ENCODE measurements around the gene PRRC2B.

PRRC2B gene

GRCh38 chr9:131432597-131433301 lies 38.9 kb downstream of the PRRC2B start:
- no peak for DNase-seq (ENCODE audit: low spot score in 2 of 2)
- Mint-ChIP-seq H3K4me3 (no peak overlapping the region), H3K36me3 (peaks cover 91% of the 10 kb centered on the region), H3K4me1 (peaks cover 29% of the 10 kb centered on the region), H3K27ac (peak overlapping the region; percentile 60), H3K9me3 (no peaks in the 10 kb centered on the region)
- ATAC-seq: no peak

DNA sequence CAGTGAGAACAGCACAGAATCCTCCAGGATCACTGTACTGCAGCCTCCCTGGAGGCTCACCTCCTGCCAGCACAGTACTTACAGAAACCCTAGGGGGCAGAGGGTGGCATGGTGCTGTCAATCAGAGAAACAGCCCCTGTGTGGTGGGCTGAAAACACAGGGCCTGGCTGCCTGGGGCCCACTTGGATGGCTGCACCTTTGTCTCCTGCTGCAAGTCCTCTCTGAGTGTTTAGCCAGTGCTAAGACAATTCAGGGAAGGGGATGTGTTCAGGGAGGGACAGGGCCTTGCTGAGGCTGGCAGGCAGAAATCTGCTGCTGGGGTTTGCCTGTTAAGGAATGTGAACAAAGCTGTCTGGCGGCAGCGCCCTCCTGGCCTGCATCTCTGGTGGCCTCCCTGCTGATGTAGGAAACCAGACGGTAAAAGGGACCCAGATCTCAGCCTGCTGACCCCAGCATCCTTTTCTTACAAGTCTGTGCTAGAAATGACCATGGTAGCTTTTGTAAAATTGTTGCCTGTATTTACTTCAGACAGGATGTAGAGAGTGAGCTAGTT lies 39.5 kb downstream of the PRRC2B start:
- H3K4me1 Mint-ChIP-seq: peaks cover 32% of the 10 kb centered on the region
- peak overlapping the region; percentile 60 for H3K27ac Mint-ChIP-seq
- no peak overlapping the region for H3K4me3 Mint-ChIP-seq
- ATAC-seq: no peak
- no peak for DNase-seq (ENCODE audit: low spot score in 2 of 2)
- no peaks in the 10 kb centered on the region for H3K9me3 Mint-ChIP-seq
- peaks cover 97% of the 10 kb centered on the region for H3K36me3 Mint-ChIP-seq

- Mint-ChIP-seq H3K9me3 (no peaks in the 10 kb centered on the region), H3K36me3 (peaks cover 100% of the 10 kb centered on the region), H3K4me3 (no peak overlapping the region), H3K4me1 (peaks cover 35% of the 10 kb centered on the region), H3K27ac (peak overlapping the region; percentile 32)
- ATAC-seq (no peak), DNase-seq (ENCODE audit: low spot score in 2 of 2) (no peak)
Measured at GRCh38 chr9:131434673-131435072, 40.8 kb downstream of the PRRC2B start.

DNA sequence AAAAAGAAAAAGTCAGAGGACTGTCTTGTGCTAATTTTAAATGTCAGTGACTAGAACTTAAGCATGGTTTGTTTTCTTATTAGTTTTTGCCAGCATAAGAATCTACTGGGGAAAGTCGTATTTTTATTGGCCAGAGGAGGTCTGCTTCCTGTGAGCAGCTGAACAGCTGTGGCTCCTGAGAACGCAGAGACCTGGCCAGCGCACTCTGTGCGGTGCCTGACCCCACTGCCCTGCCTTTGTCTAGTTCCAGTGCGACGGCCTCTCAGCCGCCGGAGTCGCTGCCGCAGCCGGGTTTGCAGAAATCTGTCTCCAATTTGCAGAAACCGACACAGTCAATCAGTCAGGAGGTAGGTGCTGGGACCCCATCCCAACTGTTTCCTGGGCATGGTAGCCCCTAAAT lies 42.5 kb downstream of the PRRC2B start:
- H3K9me3 Mint-ChIP-seq: no peaks in the 10 kb centered on the region
- no peak overlapping the region for H3K27ac Mint-ChIP-seq
- peaks cover 100% of the 10 kb centered on the region for H3K36me3 Mint-ChIP-seq
- DNase-seq (ENCODE audit: low spot score in 2 of 2): no peak
- peaks cover 44% of the 10 kb centered on the region for H3K4me1 Mint-ChIP-seq
- no peak for ATAC-seq
- no peak overlapping the region for H3K4me3 Mint-ChIP-seq

- DNase-seq (ENCODE audit: low spot score in 2 of 2): no peak
- ATAC-seq: no peak
- Mint-ChIP-seq H3K27ac (no peak overlapping the region), H3K4me1 (peaks cover 48% of the 10 kb centered on the region), H3K9me3 (no peaks in the 10 kb centered on the region), H3K4me3 (no peak overlapping the region), H3K36me3 (peaks cover 100% of the 10 kb centered on the region)
Measured at GRCh38 chr9:131436865-131437271, 43.0 kb downstream of the PRRC2B start.

DNA sequence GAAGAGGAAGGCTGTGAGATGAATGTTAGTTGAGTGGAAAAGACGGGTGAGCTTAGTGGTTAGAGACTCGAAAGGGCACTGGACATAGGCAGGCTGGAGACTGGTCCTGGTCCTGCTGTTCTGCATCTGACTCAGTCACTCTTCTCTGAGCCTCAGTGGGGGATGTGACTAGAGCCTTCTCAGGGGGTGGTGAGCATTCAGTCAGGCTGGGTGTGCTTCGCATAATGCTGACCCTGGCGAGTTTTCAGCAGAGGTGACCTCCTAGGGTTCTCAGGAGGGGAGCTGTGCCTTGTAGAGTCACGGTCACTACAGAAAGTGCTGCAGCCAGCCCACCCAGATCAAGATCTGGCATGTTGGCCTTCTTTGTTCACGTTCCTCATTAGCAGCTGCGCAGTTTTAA lies 44.3 kb downstream of the PRRC2B start:
- no peak for ATAC-seq
- H3K36me3 Mint-ChIP-seq: peaks cover 100% of the 10 kb centered on the region
- H3K4me3 Mint-ChIP-seq: no peak overlapping the region
- peaks cover 44% of the 10 kb centered on the region for H3K4me1 Mint-ChIP-seq
- no peak for DNase-seq (ENCODE audit: low spot score in 2 of 2)
- no peaks in the 10 kb centered on the region for H3K9me3 Mint-ChIP-seq
- peak overlapping the region; percentile 78 for H3K27ac Mint-ChIP-seq

DNA sequence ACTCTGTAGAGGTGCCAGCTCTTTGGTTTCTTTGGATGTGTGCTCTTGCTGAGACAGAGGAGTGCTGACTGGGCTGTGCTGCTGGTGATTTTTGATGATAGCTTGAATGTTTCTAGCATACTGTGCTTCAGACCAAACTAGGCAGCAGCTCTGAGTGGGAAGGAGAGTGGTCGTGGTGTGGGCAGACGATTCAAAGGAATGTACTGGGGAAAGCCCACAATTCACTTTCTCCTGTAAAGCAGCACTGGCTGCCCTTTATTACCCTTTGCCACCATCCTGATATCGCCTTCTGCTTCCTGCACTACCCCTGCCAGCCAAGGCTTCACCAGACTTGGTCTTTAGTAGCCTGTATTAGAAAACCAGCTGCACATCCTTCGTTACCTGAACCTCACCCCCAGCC lies 45.3 kb downstream of the PRRC2B start:
- ATAC-seq (no peak), DNase-seq (ENCODE audit: low spot score in 2 of 2) (no peak)
- H3K4me1 Mint-ChIP-seq: peaks cover 46% of the 10 kb centered on the region
- H3K4me3 Mint-ChIP-seq: no peak overlapping the region
- H3K9me3 Mint-ChIP-seq: no peaks in the 10 kb centered on the region
- H3K27ac Mint-ChIP-seq: peak overlapping the region; percentile 78
- H3K36me3 Mint-ChIP-seq: peaks cover 100% of the 10 kb centered on the region

- H3K36me3 Mint-ChIP-seq: peaks cover 100% of the 10 kb centered on the region
- H3K4me1 Mint-ChIP-seq: peaks cover 49% of the 10 kb centered on the region
- peak overlapping the region; percentile 60 for H3K27ac Mint-ChIP-seq
- H3K4me3 Mint-ChIP-seq: no peak overlapping the region
- no peaks in the 10 kb centered on the region for H3K9me3 Mint-ChIP-seq
- no peak for DNase-seq (ENCODE audit: low spot score in 2 of 2)
- peak; percentile 84 for ATAC-seq
Measured at GRCh38 chr9:131441441-131441840, 47.6 kb downstream of the PRRC2B start.

GRCh38 chr9:131442351-131442750 lies 48.5 kb downstream of the PRRC2B start:
- no peak overlapping the region for H3K4me3 Mint-ChIP-seq
- DNase-seq (ENCODE audit: low spot score in 2 of 2): no peak
- peaks cover 49% of the 10 kb centered on the region for H3K4me1 Mint-ChIP-seq
- H3K9me3 Mint-ChIP-seq: no peaks in the 10 kb centered on the region
- peaks cover 100% of the 10 kb centered on the region for H3K36me3 Mint-ChIP-seq
- no peak for ATAC-seq
- H3K27ac Mint-ChIP-seq: peak overlapping the region; percentile 60

GRCh38 chr9:131443648-131444047 lies 49.8 kb downstream of the PRRC2B start:
- no peak overlapping the region for H3K4me3 Mint-ChIP-seq
- no peak for ATAC-seq
- H3K9me3 Mint-ChIP-seq: no peaks in the 10 kb centered on the region
- H3K4me1 Mint-ChIP-seq: peaks cover 42% of the 10 kb centered on the region
- H3K27ac Mint-ChIP-seq: peak overlapping the region; percentile 56
- no peak for DNase-seq (ENCODE audit: low spot score in 2 of 2)
- peaks cover 100% of the 10 kb centered on the region for H3K36me3 Mint-ChIP-seq

DNA sequence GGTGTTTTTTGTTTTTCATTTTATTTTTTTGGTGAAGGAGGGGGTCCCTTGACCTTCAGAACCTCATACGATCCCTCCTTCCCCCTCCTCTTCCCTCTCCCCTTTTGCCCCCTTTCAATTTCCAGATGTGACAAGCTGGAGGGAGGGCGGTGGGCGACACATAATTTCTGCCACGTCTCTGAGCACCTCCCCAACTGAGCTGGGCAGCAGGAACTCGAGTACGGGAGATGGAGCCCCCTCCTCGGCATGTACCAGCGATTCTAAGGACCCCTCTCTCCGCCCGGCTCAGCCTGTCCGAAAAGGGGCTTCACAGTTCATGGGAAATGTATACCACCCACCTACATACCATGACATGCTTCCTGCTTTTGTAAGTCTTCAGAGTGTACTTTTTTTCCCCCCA lies 52.4 kb downstream of the PRRC2B start:
- Mint-ChIP-seq H3K27ac (peak overlapping the region; percentile 66), H3K36me3 (peaks cover 100% of the 10 kb centered on the region), H3K9me3 (no peaks in the 10 kb centered on the region), H3K4me3 (no peak overlapping the region), H3K4me1 (peaks cover 27% of the 10 kb centered on the region)
- no peak for ATAC-seq
- DNase-seq (ENCODE audit: low spot score in 2 of 2): no peak

- H3K9me3 Mint-ChIP-seq: no peaks in the 10 kb centered on the region
- H3K4me1 Mint-ChIP-seq: peaks cover 21% of the 10 kb centered on the region
- ATAC-seq (no peak), DNase-seq (ENCODE audit: low spot score in 2 of 2) (no peak)
- H3K27ac Mint-ChIP-seq: peak overlapping the region; percentile 66
- no peak overlapping the region for H3K4me3 Mint-ChIP-seq
- H3K36me3 Mint-ChIP-seq: peaks cover 100% of the 10 kb centered on the region
Measured at GRCh38 chr9:131447148-131447547, 53.3 kb downstream of the PRRC2B start.

DNA sequence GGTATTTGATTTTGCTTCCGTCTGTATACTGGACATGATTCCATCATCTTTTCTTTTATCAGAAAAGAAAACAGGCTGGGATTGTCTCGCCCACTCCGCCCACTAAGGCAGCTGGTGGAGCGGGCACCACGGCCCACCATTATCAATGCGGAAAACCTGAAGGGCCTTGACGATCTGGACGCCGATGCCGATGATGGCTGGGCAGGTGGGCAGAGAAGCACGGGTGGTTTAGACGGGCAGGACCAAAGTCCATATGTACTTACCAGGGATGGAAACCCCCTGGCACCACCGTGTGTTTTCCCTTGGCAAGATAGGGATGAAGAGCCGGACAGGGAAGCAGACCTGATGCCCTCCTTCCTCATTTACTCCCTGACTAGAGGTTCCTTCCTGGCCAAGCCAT lies 53.7 kb downstream of the PRRC2B start:
- ATAC-seq (no peak), DNase-seq (ENCODE audit: low spot score in 2 of 2) (no peak)
- no peak overlapping the region for H3K4me3 Mint-ChIP-seq
- H3K27ac Mint-ChIP-seq: peak overlapping the region; percentile 66
- H3K9me3 Mint-ChIP-seq: no peaks in the 10 kb centered on the region
- H3K4me1 Mint-ChIP-seq: peaks cover 19% of the 10 kb centered on the region
- H3K36me3 Mint-ChIP-seq: peaks cover 100% of the 10 kb centered on the region

DNA sequence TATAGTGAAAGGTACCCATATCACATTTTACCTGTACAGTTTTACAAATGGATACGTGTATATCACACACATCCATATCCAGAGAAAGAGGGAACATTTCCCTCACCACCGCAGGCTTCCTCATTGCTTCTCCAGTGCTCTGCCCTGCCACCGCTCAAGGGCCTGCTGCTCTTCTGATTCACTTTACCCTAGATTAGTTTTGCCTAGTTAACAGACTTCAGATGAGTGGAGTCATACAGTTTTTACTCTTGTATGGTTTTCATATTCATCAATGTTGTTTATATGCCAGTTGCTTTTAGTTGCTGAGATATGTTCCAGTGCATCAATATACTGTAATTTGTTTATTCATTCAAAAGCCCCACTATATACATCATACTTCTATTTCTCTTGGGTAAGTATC lies 54.9 kb downstream of the PRRC2B start:
- DNase-seq (ENCODE audit: low spot score in 2 of 2) (no peak), ATAC-seq (peak; percentile 85)
- Mint-ChIP-seq H3K9me3 (no peaks in the 10 kb centered on the region), H3K4me3 (no peak overlapping the region), H3K27ac (peak overlapping the region; percentile 86), H3K4me1 (peaks cover 26% of the 10 kb centered on the region), H3K36me3 (peaks cover 100% of the 10 kb centered on the region)

GRCh38 chr9:131449276-131449675 lies 55.4 kb downstream of the PRRC2B start:
- no peak overlapping the region for H3K4me3 Mint-ChIP-seq
- no peak for DNase-seq (ENCODE audit: low spot score in 2 of 2)
- H3K36me3 Mint-ChIP-seq: peaks cover 100% of the 10 kb centered on the region
- peak overlapping the region; percentile 86 for H3K27ac Mint-ChIP-seq
- H3K4me1 Mint-ChIP-seq: peaks cover 28% of the 10 kb centered on the region
- ATAC-seq: peak; percentile 83
- H3K9me3 Mint-ChIP-seq: no peaks in the 10 kb centered on the region

- no peaks in the 10 kb centered on the region for H3K9me3 Mint-ChIP-seq
- peaks cover 100% of the 10 kb centered on the region for H3K36me3 Mint-ChIP-seq
- peaks cover 35% of the 10 kb centered on the region for H3K4me1 Mint-ChIP-seq
- DNase-seq (ENCODE audit: low spot score in 2 of 2) (no peak), ATAC-seq (no peak)
- H3K27ac Mint-ChIP-seq: peak overlapping the region; percentile 84
- H3K4me3 Mint-ChIP-seq: no peak overlapping the region
Measured at GRCh38 chr9:131454028-131454427, 60.1 kb downstream of the PRRC2B start.
